ENCODE measurements around the gene MAP2K7. TPM values are rescaled to one million over a fixed set of nuclear protein-coding genes. Genes with fewer than 3 reads are reported as not detected.
"Not testable (repeated sequence)": the region's sequence is repeated elsewhere in the genome, so short reads cannot be mapped to it uniquely, and the experiment has no call there.

The MAP2K7 gene
- total RNA-seq, 1 donor from 2014 or later, result 38.6 TPM

DNA sequence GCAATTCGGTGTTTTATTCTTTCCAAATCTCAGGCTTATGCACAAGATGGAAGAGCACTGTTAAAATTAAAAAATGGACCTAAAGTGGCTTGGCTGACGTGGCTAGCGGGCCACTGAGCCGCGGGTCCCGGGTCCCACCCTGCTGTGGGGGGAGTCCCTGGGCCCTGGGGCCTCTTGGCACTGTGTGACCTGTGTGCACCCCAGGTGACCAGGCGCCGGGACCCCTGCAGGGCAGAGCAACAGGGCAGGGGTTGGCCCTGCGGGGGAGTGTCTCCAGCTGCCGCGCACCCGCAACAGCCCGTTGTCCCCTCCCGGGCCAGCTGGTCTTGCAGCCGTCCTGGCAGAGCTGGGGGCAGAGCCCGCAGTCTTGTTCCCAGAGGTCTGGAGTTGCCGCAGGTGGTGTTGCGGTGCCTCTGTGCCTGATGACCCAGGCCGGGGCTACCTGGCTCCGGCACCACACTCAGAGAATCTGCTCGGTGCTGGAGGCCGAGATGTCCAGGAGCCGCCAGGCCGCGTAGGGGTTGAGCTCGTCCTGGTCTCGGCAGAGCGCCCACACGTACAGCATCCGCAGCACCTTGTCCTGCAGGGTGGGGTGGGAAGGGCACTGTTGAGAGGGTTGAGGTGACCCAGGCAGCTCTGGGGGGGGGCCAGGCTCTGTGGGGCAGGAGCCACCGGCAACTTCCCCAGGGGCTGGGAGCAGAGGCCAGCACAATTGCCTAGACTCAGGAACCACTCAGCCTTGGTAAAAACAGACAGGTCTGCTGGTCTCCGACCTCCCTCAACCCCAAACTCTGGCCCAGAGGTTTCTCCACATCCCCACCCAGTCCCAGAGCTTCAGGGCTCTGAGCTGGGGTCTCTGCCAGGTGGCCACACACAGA lies 23.3 kb downstream of the MAP2K7 start:
- Histone ChIP-seq H3K27me3 (ENCODE audit: low read depth) (no peaks in the 10 kb centered on the region), H3K4me1 (peaks cover 29% of the 10 kb centered on the region), H3K36me3 (peaks cover 29% of the 10 kb centered on the region), H3K27ac (no peak overlapping the region), H3K4me3 (peak overlapping the region; percentile 50), H3K9me3 (no peaks in the 10 kb centered on the region)
- TF ChIP-seq CTCF (IDR thresholded peaks at IDR 0.05), result no peak
- DNase-seq (peak; percentile 50), ATAC-seq (peak in 1 of 2 donors; percentile 6)
- intact Hi-C loops (cut with DNase I), result no loop called here

DNA sequence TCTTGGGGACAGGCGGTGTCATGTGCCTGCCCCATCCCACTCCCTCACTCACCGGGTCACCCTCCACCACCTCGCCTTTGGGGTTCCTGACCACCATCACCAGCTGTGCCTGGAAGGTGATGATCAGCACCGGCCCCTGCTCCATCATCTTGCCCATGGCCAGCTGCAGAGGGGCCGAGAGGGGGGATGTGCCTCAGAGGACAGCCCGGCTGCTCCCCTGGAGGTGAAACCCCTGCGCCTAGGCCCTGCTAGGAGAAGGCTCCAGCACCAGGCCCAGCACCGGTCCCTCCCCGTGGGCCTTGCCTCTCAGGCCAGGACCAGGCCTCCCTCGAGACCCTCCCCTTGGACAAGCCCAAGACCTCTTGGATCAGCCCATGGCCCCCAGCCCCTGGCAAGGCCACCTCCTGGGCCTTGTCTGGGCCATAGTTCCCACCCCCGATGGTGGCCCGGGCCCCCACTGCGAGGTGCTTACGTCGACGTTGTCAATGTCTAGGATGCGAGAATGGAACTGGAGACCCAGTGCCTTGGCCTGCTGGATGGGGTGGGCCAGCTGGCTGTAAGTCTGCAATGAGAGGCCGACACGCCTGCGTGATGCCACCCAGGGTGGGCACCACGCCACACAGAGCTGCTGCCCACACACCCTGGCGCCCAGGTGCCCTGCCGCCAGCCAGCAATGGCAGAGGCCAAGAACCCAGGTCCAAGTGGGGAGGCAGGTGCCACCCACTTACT lies 24.1 kb downstream of the MAP2K7 start:
- peak; percentile 47 for DNase-seq
- peak overlapping the region; percentile 49 for H3K27ac ChIP-seq
- H3K27me3 ChIP-seq (ENCODE audit: low read depth), result no peaks in the 10 kb centered on the region
- intact Hi-C loops (cut with DNase I), result no loop called here
- no peak for ATAC-seq
- H3K4me1 ChIP-seq, result peaks cover 25% of the 10 kb centered on the region
- no peak for TF ChIP-seq CTCF (IDR thresholded peaks at IDR 0.05)
- no peaks in the 10 kb centered on the region for H3K9me3 ChIP-seq
- peaks cover 29% of the 10 kb centered on the region for H3K36me3 ChIP-seq
- H3K4me3 ChIP-seq, result no peak overlapping the region

DNA sequence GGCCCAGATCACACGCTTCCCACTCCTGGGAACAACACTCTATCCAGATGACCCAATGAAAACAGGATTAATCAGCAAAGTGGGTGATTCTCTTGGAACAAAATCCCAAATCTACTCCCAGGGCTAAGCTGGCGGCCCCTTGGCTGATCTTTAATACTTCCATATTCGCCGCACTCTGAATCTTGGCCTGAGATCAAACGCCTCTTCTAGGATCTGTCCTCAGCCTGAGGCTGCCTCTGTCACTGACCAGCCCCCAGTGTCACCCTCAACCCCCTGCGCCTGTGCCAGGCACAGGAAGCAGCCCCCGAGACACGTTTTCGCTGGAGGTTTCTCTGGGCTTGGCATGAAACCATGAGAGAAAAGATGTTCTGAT lies 24.6 kb downstream of the MAP2K7 start:
- DNase-seq (no peak), ATAC-seq (no peak)
- H3K9me3 ChIP-seq, result no peaks in the 10 kb centered on the region
- H3K36me3 ChIP-seq, result peaks cover 31% of the 10 kb centered on the region
- peaks cover 25% of the 10 kb centered on the region for H3K4me1 ChIP-seq
- intact Hi-C loops (cut with DNase I), result no loop called here
- TF ChIP-seq CTCF (IDR thresholded peaks at IDR 0.05), result no peak
- H3K27me3 ChIP-seq (ENCODE audit: low read depth), result no peaks in the 10 kb centered on the region
- H3K4me3 ChIP-seq, result no peak overlapping the region
- H3K27ac ChIP-seq, result peak overlapping the region; percentile 49

- Histone ChIP-seq H3K4me3 (peak overlapping the region; percentile 1), H3K9me3 (no peaks in the 10 kb centered on the region), H3K27me3 (ENCODE audit: low read depth) (no peaks in the 10 kb centered on the region), H3K27ac (peak overlapping the region; percentile 62), H3K36me3 (peaks cover 38% of the 10 kb centered on the region), H3K4me1 (peaks cover 25% of the 10 kb centered on the region)
- intact Hi-C loops (cut with DNase I), result no loop called here
- peak; percentile 21 for TF ChIP-seq CTCF (IDR thresholded peaks at IDR 0.05)
- ATAC-seq, result no peak
- peak; percentile 61 for DNase-seq
Measured at GRCh38 chr19:7928741-7929701, 25.3 kb downstream of the MAP2K7 start.

GRCh38 chr19:7930030-7930429 lies 26.4 kb downstream of the MAP2K7 start:
- H3K27me3 ChIP-seq (ENCODE audit: low read depth); ATAC-seq; H3K27ac ChIP-seq; DNase-seq; H3K4me3 ChIP-seq; H3K9me3 ChIP-seq; intact Hi-C loops (cut with DNase I): not testable (repeated sequence)
- Histone ChIP-seq H3K4me1 (peaks cover 21% of the 10 kb centered on the region), H3K36me3 (peaks cover 48% of the 10 kb centered on the region)
